Vagina (tissue), 2 donors: Measurements from ENCODE around the gene TOMM7. TPM values are rescaled to one million over a fixed set of nuclear protein-coding genes. Genes with fewer than 3 reads are reported as not detected.

Experiments
- DNase-seq, 2 donors: peaks; one replicate each; pipeline ENCODE4 v3.0.0-alpha.2; 2017; ENCODE audit errors: extremely low spot score in 2 of 2
- H3K27ac ChIP-seq: fragments of 200-600 bp; sonication (generic); one replicate; pipeline ENCODE4 v1.5.1; 2019
- H3K27me3 ChIP-seq: fragments of 200-600 bp; sonication (generic); one replicate; pipeline ENCODE4 v1.5.1; 2019
- H3K36me3 ChIP-seq, 2 donors: fragments of 200-600 bp; sonication (generic); one replicate each; pipeline ENCODE4 v1.5.1; 2017 to 2019
- H3K4me1 ChIP-seq: fragments of 200-600 bp; sonication (generic); one replicate; pipeline ENCODE4 v1.5.1; 2019
- H3K4me3 ChIP-seq, 2 donors: fragments of 200-600 bp; sonication (generic); 1 replicate in 1 of 2; 2 replicates in 1 of 2; pipeline ENCODE4 v1.5.1; 2016 to 2019
- H3K9me3 ChIP-seq: fragments of 200-600 bp; sonication (generic); one replicate; pipeline ENCODE4 v1.5.1; 2019
- POLR2A ChIP-seq, 2 donors: fragments of 450-650 bp; IDR thresholded peaks; one replicate each; pipeline ENCODE4 v1.6.1; 2017; ENCODE audit warnings: antibody characterized with exemption in 2 of 2, mild to moderate bottlenecking in 2 of 2, moderate library complexity in 2 of 2
- POLR2AphosphoS5 ChIP-seq, 2 donors: sonication (generic); formaldehyde crosslinking; IDR thresholded peaks; one replicate each; pipeline ENCODE4 v1.9.0; 2017; ENCODE audit warnings: antibody characterized with exemption in 2 of 2, mild to moderate bottlenecking in 2 of 2, low read depth in 1 of 2; ENCODE audit not compliant: insufficient read depth in 1 of 2
- intact Hi-C: fragments of 100-400 bp; cut with DNase I; formaldehyde crosslinking; loops from one replicate; pipeline ENCODE4 v1.15.1; 2023
- total RNA-seq: library from RNA; depleted of rRNA; stranded (reverse); fragments of >200 nt; gene quantifications from one replicate; pipeline ENCODE4 v1.2.3, GENCODE V29; 2016
- TF ChIP-seq, protein P1 (sequence below), 3 experiments: fragments of 450-650 bp in 2 of 3; fragments of 200-600 bp in 1 of 3; sonication (generic) in 1 of 3; IDR thresholded peaks; one replicate each; pipeline ENCODE4 v1.5.1; 2017 to 2019; ENCODE audit warnings: antibody characterized with exemption in 3 of 3, mild to moderate bottlenecking in 2 of 3, moderate library complexity in 2 of 3

TOMM7 gene
- total RNA-seq, 1 donor from 2014 or later: 167 TPM

DNA sequence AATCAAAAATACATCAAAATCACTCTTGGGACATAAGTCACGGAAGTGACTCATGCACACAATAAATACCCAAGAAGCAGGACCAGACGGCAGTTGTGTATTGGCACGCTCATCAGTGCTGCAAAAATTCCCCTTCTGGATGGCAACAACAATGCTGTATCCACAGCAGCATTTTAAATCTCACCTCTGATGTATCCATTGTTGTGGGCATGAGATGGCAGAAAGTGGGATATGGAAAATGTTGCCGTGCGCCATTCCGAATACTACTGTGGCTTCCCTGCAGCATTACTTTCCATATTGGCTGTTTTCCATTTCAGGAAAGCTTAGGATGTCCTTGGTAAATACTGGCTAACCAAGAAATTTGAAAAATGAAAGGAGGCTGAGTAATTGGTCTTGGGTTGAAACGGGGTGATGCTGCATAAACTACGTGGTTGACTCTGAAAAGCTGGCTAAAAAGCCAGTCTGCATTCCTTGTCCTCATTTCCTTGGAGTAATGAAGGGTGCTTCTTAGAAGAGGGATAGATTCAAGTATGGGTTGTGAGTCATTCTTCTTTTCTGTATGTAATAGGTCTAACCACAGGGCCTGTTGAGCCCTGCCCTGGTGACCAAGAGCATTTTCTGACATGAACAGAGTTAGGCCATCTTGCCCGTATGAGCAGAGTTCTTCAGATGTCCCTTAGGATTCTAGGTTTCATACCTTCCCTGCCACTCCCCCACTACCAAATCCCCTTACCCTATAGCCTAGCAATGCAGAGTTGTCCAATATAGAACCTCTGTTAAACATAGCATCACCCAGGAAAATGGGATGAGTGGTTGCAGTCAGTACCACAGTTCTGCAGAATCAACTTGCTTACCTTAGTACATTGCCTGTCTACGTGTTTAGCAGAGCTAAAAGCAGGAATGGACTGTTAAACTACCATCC, 36.3 kb upstream of the TOMM7 start:
- no peak for DNase-seq
- no peaks in the 10 kb centered on the region for H3K9me3 ChIP-seq
- no peaks in the 10 kb centered on the region for H3K27me3 ChIP-seq
- intact Hi-C loops: no loop called here
- peaks cover 55% of the 10 kb centered on the region for H3K4me1 ChIP-seq
- no peak overlapping the region for H3K4me3 ChIP-seq
- TF ChIP-seq POLR2AphosphoS5 (IDR thresholded peaks at IDR 0.05; ENCODE audit: insufficient read depth in 1 of 2, low read depth in 1 of 2): no peak
- TF ChIP-seq, protein P1, sequence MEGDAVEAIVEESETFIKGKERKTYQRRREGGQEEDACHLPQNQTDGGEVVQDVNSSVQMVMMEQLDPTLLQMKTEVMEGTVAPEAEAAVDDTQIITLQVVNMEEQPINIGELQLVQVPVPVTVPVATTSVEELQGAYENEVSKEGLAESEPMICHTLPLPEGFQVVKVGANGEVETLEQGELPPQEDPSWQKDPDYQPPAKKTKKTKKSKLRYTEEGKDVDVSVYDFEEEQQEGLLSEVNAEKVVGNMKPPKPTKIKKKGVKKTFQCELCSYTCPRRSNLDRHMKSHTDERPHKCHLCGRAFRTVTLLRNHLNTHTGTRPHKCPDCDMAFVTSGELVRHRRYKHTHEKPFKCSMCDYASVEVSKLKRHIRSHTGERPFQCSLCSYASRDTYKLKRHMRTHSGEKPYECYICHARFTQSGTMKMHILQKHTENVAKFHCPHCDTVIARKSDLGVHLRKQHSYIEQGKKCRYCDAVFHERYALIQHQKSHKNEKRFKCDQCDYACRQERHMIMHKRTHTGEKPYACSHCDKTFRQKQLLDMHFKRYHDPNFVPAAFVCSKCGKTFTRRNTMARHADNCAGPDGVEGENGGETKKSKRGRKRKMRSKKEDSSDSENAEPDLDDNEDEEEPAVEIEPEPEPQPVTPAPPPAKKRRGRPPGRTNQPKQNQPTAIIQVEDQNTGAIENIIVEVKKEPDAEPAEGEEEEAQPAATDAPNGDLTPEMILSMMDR (IDR thresholded peaks at IDR 0.05): no peak
- TF ChIP-seq POLR2A (IDR thresholded peaks at IDR 0.05): no peak
- peaks cover 0 to 5% of the 10 kb centered on the region in 2 donors for H3K36me3 ChIP-seq
- peak overlapping the region; percentile 67 for H3K27ac ChIP-seq

- no peak overlapping the region for H3K27ac ChIP-seq
- H3K27me3 ChIP-seq: no peaks in the 10 kb centered on the region
- no peak for DNase-seq
- intact Hi-C loops: no loop called here
- no peak overlapping the region for H3K4me3 ChIP-seq
- TF ChIP-seq, protein P1 (IDR thresholded peaks at IDR 0.05): no peak
- TF ChIP-seq POLR2A (IDR thresholded peaks at IDR 0.05) (no peak), POLR2AphosphoS5 (IDR thresholded peaks at IDR 0.05; ENCODE audit: insufficient read depth in 1 of 2, low read depth in 1 of 2) (no peak)
- no peaks in the 10 kb centered on the region for H3K9me3 ChIP-seq
- H3K4me1 ChIP-seq: peaks cover 59% of the 10 kb centered on the region
- H3K36me3 ChIP-seq: peaks cover 0 to 5% of the 10 kb centered on the region in 2 donors
These were observed 35.6 kb upstream of the TOMM7 start for GRCh38 chr7:22858274-22858639.

- intact Hi-C loops: no loop called here
- H3K4me1 ChIP-seq: peaks cover 52% of the 10 kb centered on the region
These were observed 33.8 kb upstream of the TOMM7 start for GRCh38 chr7:22856416-22856815.

GRCh38 chr7:22855049-22855392, 32.4 kb upstream of the TOMM7 start:
- H3K27ac ChIP-seq: peak overlapping the region; percentile 99
- intact Hi-C loops: no loop called here
- H3K27me3 ChIP-seq: no peaks in the 10 kb centered on the region

More at GRCh38 chr7:22856416-22856815, 33.8 kb upstream of the TOMM7 start:
- H3K27me3 ChIP-seq: no peaks in the 10 kb centered on the region
- H3K36me3 ChIP-seq: peaks cover 0 to 5% of the 10 kb centered on the region in 2 donors
- H3K27ac ChIP-seq: peak overlapping the region; percentile 99
- DNase-seq: no peak
- H3K4me3 ChIP-seq: no peak overlapping the region
- no peaks in the 10 kb centered on the region for H3K9me3 ChIP-seq
- TF ChIP-seq, protein P1 (IDR thresholded peaks at IDR 0.05): no peak

More at GRCh38 chr7:22855049-22855392, 32.4 kb upstream of the TOMM7 start:
- Histone ChIP-seq H3K36me3 (peaks cover 0 to 5% of the 10 kb centered on the region in 2 donors), H3K4me3 (peak overlapping the region; percentile 70 to 82), H3K4me1 (peaks cover 45% of the 10 kb centered on the region), H3K9me3 (no peaks in the 10 kb centered on the region)
- DNase-seq: no peak
- TF ChIP-seq POLR2AphosphoS5 (IDR thresholded peaks at IDR 0.05; ENCODE audit: insufficient read depth in 1 of 2, low read depth in 1 of 2) (no peak), POLR2A (IDR thresholded peaks at IDR 0.05) (no peak)
- TF ChIP-seq, protein P1 (IDR thresholded peaks at IDR 0.05): no peak
